Mucosa of rectum (tissue), 2 donors: ENCODE data around the gene ACSS3.

Source experiments
- H3K27ac ChIP-seq, 2 donors: one replicate each; pipeline ENCODE4 v1.7.0; 2013; ENCODE audit warnings: inconsistent platforms in 2 of 2, low read depth in 2 of 2, low read length in 2 of 2
- H3K27me3 ChIP-seq, 2 donors: one replicate each; pipeline ENCODE4 v1.7.0; 2013; ENCODE audit warnings: low read length in 2 of 2; ENCODE audit not compliant: control insufficient read depth in 2 of 2, insufficient read depth in 2 of 2
- H3K36me3 ChIP-seq, 2 donors: one replicate each; pipeline ENCODE4 v1.7.0; 2013; ENCODE audit warnings: low read length in 2 of 2; ENCODE audit not compliant: control insufficient read depth in 2 of 2, insufficient read depth in 2 of 2
- H3K4me1 ChIP-seq, 2 donors: one replicate each; pipeline ENCODE4 v1.7.0; 2013; ENCODE audit warnings: low read length in 2 of 2, mild to moderate bottlenecking in 1 of 2; ENCODE audit not compliant: control insufficient read depth in 2 of 2, insufficient read depth in 2 of 2
- H3K4me3 ChIP-seq, 2 donors: one replicate each; pipeline ENCODE4 v1.7.0; 2013; ENCODE audit warnings: low read length in 2 of 2
- H3K9ac ChIP-seq, 2 donors: one replicate each; pipeline ENCODE4 v1.7.0; 2013; ENCODE audit warnings: low read length in 2 of 2, low read depth in 1 of 2, mild to moderate bottlenecking in 1 of 2
- H3K9me3 ChIP-seq, 2 donors: one replicate each; pipeline ENCODE4 v1.7.0; 2013; ENCODE audit warnings: low read length in 2 of 2; ENCODE audit not compliant: control insufficient read depth in 2 of 2
- donor health status: healthy.
- donor health status: Normal muscosa, but diverticular disease.

The ACSS3 gene

DNA sequence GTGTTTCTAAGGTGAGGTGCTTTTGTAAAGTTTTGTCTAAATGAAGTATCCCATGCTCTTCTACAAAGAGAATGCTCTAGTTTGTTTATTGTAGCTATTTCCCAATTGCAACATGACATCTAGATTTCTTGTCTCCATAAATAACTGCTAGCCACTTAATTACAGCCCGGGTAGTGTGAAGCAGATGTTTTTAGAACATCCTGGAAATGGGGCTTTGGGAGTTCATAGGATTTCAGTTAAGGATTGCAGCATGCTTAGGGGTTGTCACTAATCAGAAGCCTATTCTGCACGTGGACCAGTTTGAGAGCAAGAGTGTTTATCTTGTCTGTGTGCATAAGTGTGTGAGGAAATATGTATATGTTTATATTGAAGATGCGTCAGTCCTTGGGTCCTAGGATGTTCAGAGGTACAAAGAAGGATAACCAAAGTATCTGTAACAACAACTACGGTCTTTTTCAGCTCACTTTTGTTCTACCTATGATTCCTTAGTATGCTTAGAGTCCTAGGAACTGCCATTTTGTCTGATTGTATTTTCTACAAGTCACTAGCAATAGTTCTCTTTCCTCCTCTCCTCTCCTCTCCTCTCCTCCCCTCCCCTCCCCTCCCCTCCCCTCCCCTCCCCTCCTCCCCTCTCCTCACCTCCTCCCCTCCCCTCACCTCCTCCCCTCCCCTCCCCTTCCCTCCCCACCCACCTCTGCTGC lies 135.3 kb downstream of the ACSS3 start:
- Histone ChIP-seq H3K27me3 (no peaks in the 10 kb centered on the region), H3K9ac (no peak overlapping the region), H3K36me3 (no peaks in the 10 kb centered on the region), H3K4me3 (no peak overlapping the region), H3K4me1 (no peaks in the 10 kb centered on the region), H3K9me3 (no peaks in the 10 kb centered on the region), H3K27ac (no peak overlapping the region)

- Histone ChIP-seq H3K9ac (no peak overlapping the region), H3K27ac (no peak overlapping the region), H3K4me1 (no peaks in the 10 kb centered on the region), H3K27me3 (no peaks in the 10 kb centered on the region), H3K36me3 (no peaks in the 10 kb centered on the region), H3K9me3 (no peaks in the 10 kb centered on the region), H3K4me3 (no peak overlapping the region)
These were observed 138.9 kb downstream of the ACSS3 start for GRCh38 chr12:81216739-81217138.

DNA sequence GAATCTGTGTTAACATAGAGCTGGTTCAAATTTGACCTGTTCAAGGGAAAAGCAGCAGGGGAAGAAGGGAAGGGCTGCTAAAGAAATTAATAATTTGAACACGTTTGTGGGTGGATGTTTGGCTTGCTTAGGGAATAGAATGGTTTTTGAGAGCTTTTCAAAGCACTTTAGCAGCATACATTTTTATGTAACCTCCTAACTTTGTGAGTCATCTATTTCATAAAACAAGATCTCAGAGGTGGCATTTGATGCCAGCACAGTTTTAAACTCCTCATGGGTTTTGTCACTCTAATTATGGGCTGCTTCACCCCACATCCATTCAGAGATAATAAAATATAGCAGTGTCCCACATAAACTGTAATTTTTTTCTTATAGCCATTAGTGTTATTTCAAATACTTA lies 143.8 kb downstream of the ACSS3 start:
- no peaks in the 10 kb centered on the region for H3K4me1 ChIP-seq
- H3K9ac ChIP-seq = no peak overlapping the region
- H3K4me3 ChIP-seq = no peak overlapping the region
- no peak overlapping the region for H3K27ac ChIP-seq
- no peaks in the 10 kb centered on the region for H3K27me3 ChIP-seq
- no peaks in the 10 kb centered on the region for H3K9me3 ChIP-seq
- no peaks in the 10 kb centered on the region for H3K36me3 ChIP-seq

- H3K36me3 ChIP-seq = no peaks in the 10 kb centered on the region
- no peaks in the 10 kb centered on the region for H3K4me1 ChIP-seq
- H3K9me3 ChIP-seq = no peaks in the 10 kb centered on the region
- H3K27ac ChIP-seq = no peak overlapping the region
- no peaks in the 10 kb centered on the region for H3K27me3 ChIP-seq
- H3K9ac ChIP-seq = no peak overlapping the region
- H3K4me3 ChIP-seq = no peak overlapping the region
These were observed 145.1 kb downstream of the ACSS3 start for GRCh38 chr12:81222846-81223592.

DNA sequence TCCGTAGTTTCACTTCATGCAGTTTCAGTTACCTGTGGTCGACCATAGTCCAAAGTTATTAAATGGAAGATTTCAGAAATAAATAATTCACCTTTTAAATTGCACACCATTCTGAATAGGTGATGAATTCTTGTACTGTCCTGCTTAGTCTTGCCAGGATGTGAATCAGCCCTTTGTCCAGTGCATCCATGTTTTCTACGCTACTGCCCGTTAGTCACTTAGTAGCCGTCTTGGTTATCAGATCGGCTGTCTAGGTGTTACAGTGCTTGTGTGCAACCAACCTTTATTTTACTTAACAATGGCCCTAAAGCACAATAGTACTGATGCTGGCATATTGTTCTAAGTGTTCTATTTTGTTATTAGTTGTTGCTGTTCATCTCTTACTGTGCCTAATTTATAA lies 146.7 kb downstream of the ACSS3 start:
- no peaks in the 10 kb centered on the region for H3K27me3 ChIP-seq

DNA sequence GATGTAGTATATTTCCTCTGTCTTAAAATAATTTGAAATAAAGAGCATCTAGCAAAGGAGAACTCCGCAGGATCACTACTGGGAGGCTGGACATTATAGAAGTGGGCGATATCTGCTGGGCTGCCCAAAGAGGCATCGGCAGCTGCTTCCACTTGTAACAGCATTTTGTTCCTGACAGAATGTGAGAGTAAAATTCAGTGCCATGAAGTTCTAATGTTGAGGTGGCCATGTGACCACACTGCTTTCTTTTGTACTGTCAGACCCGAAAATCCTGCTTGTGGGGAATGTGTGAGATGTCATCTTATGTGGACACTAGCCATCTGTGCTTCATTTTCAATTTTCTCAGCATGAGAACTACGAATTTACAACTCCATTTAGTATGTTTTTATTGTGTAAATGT lies 151.9 kb downstream of the ACSS3 start:
- Histone ChIP-seq H3K4me3 (no peak overlapping the region), H3K27ac (no peak overlapping the region), H3K36me3 (no peaks in the 10 kb centered on the region), H3K9me3 (no peaks in the 10 kb centered on the region), H3K9ac (no peak overlapping the region), H3K27me3 (no peaks in the 10 kb centered on the region), H3K4me1 (no peaks in the 10 kb centered on the region)

More for the DNA sequence above, 146.7 kb downstream of the ACSS3 start:
- Histone ChIP-seq H3K36me3 (no peaks in the 10 kb centered on the region), H3K9me3 (no peaks in the 10 kb centered on the region), H3K4me3 (no peak overlapping the region), H3K9ac (no peak overlapping the region), H3K4me1 (no peaks in the 10 kb centered on the region), H3K27ac (no peak overlapping the region)

GRCh38 chr12:81231574-81232368 lies 153.9 kb downstream of the ACSS3 start:
- Histone ChIP-seq H3K27me3 (no peaks in the 10 kb centered on the region), H3K4me3 (no peak overlapping the region), H3K9ac (no peak overlapping the region), H3K9me3 (no peaks in the 10 kb centered on the region), H3K27ac (no peak overlapping the region), H3K4me1 (no peaks in the 10 kb centered on the region), H3K36me3 (no peaks in the 10 kb centered on the region)

DNA sequence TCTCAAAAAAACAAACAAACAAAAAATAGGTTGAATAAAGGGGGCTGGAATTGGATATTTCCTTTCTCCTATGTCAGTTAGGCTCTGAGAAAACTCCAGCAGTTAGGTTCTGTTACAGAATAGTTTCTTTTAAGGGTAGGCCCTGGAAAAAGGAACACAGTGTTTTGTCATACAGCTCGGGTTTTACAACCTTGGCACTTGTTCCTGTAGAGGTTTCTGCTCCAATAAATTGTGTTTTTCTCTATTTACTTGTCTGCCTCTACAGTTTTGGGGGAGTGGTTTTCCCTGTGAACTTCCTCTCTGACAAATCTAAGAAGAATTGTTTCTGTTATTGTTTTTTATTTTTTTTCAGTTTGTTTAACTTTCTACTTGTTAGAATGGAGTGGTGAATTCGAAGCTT lies 167.6 kb downstream of the ACSS3 start:
- no peaks in the 10 kb centered on the region for H3K9me3 ChIP-seq
- H3K27ac ChIP-seq = no peak overlapping the region
- H3K27me3 ChIP-seq = no peaks in the 10 kb centered on the region
- H3K36me3 ChIP-seq = no peaks in the 10 kb centered on the region
- H3K4me1 ChIP-seq = peaks cover 3 to 5% of the 10 kb centered on the region in 2 donors
- H3K4me3 ChIP-seq = no peak overlapping the region
- H3K9ac ChIP-seq = no peak overlapping the region

DNA sequence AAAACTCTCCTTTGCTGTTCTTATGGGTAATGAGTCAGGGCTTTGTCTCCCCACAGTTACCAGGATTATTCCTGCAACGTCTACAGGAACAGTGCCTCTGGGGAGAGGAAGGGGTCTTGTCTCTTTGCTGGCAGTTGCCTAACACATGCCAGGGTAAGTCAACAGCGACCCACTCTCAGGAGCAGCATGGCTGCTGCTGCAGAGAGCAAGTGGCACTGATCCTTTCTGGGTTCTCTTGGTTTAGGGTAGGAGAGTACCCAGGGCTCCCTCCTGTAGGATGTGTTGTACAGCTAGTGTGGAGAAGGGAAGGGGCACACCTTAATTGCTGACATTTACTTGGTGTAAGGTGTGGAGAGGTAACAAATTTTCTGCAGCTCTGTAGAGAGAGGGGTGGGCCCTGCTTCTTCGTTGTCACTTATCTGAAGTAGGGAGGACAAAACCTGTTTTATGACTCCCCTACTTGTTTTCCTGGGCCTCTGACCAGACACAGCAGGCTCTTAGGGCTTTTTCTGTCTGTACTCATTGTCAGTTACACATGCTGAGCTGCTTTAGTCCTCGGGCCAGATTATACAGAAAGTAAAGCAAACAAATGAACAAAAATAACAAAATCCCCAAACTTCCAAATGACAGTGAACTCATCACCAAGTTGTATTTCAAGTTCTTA lies 168.2 kb downstream of the ACSS3 start:
- no peaks in the 10 kb centered on the region for H3K9me3 ChIP-seq
- no peak overlapping the region for H3K9ac ChIP-seq
- no peaks in the 10 kb centered on the region for H3K36me3 ChIP-seq
- peak overlapping the region in 1 of 2 donors; percentile 49 for H3K27ac ChIP-seq
- H3K4me3 ChIP-seq = no peak overlapping the region
- peaks cover 3 to 5% of the 10 kb centered on the region in 2 donors for H3K4me1 ChIP-seq
- H3K27me3 ChIP-seq = no peaks in the 10 kb centered on the region
